Mesendoderm (in vitro differentiated cells): ENCODE data around the gene SHANK1.

Experiments
- DNase-seq: peaks from one replicate; pipeline ENCODE4 v3.0.0; 2013
- H2AK5ac ChIP-seq: 2 replicates; pipeline ENCODE4 v1.6.1; 2013; ENCODE audit warnings: low read length, inconsistent platforms
- H2BK120ac ChIP-seq: 2 replicates; pipeline ENCODE4 v1.6.1; 2013; ENCODE audit warnings: low read depth, mild to moderate bottlenecking, low read length, moderate library complexity, mixed read lengths
- H2BK15ac ChIP-seq: replicated peaks from 2 replicates; pipeline ENCODE4 v1.6.1; 2013; ENCODE audit warnings: low read depth, mild to moderate bottlenecking, moderate library complexity
- H2BK5ac ChIP-seq: 2 replicates; pipeline ENCODE4 v1.6.1; 2013; ENCODE audit warnings: low read length, inconsistent platforms
- H3K18ac ChIP-seq: 2 replicates; pipeline ENCODE4 v1.6.1; 2013; ENCODE audit warnings: mild to moderate bottlenecking, low read length, mixed read lengths
- H3K23ac ChIP-seq: one replicate; pipeline ENCODE4 v1.6.1; 2013; ENCODE audit warnings: low read length
- H3K27ac ChIP-seq: 2 replicates; pipeline ENCODE4 v1.5.1; 2013; ENCODE audit warnings: low read depth, mild to moderate bottlenecking, inconsistent platforms, low read length, moderate library complexity
- H3K27me3 ChIP-seq: 2 replicates; pipeline ENCODE4 v1.6.1; 2013; ENCODE audit warnings: low read length, control low read depth, mild to moderate bottlenecking, inconsistent platforms; ENCODE audit not compliant: insufficient read depth, poor library complexity
- H3K36me3 ChIP-seq: 2 replicates; pipeline ENCODE4 v1.6.1; 2013; ENCODE audit warnings: low read length, inconsistent platforms; ENCODE audit not compliant: control insufficient read depth, insufficient read depth
- H3K4ac ChIP-seq: one replicate; pipeline ENCODE4 v1.6.1; 2013; ENCODE audit warnings: low read depth, mild to moderate bottlenecking, low read length, moderate library complexity
- H3K4me1 ChIP-seq: 2 replicates; pipeline ENCODE4 v1.6.1; 2013; ENCODE audit warnings: low read depth, low read length, inconsistent platforms; ENCODE audit not compliant: control insufficient read depth
- H3K4me2 ChIP-seq: 2 replicates; pipeline ENCODE4 v1.6.1; 2013; ENCODE audit warnings: low read length
- H3K4me3 ChIP-seq: 2 replicates; pipeline ENCODE4 v1.5.1; 2013; ENCODE audit warnings: mild to moderate bottlenecking, low read length
- H3K56ac ChIP-seq: one replicate; pipeline ENCODE4 v1.6.1; 2013; ENCODE audit warnings: low read length
- H3K79me1 ChIP-seq: 2 replicates; pipeline ENCODE4 v1.6.1; 2013; ENCODE audit warnings: low read length, inconsistent platforms
- H3K79me2 ChIP-seq: 2 replicates; pipeline ENCODE4 v1.6.1; 2013; ENCODE audit warnings: mild to moderate bottlenecking, low read length; ENCODE audit not compliant: control insufficient read depth, insufficient read depth
- H3K9ac ChIP-seq: 2 replicates; pipeline ENCODE4 v1.6.1; 2013; ENCODE audit warnings: low read length, inconsistent platforms
- H4K5ac ChIP-seq: one replicate; pipeline ENCODE4 v1.6.1; 2013; ENCODE audit warnings: low read length
- H4K8ac ChIP-seq: one replicate; pipeline ENCODE4 v1.6.1; 2013; ENCODE audit warnings: low read depth, mild to moderate bottlenecking, control low read depth, low read length, moderate library complexity
- WGBS: extraction: QIAGEN DNeasy Blood & Tissue Kit; methylation state at CpG from one replicate; pipeline ENCODE4 v1.1.7; 2013; ENCODE audit warnings: low lambda C conversion rate, missing lambda C conversion rate; ENCODE audit not compliant: insufficient coverage; ENCODE audit errors: extremely low coverage; 5-methylcytosine and 5-hydroxymethylcytosine counted together

Gene SHANK1

DNA sequence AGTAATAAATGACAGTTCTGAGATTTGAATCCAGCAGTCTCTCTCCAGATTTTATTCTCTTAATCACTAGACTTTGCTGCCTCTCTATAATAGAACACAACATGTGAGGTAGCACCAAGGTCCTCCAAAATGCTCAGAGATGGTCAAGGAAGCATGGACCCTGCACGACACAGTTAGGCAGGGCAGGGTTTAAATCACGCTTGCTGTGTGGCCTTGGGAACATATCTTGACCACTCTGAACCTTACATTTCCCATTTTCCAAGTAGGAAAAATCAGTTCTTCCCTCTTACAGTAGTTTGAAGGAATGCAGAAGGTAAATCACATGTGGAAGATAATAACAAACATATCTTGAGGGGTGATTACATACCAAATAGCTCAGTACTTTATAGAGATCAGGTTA lies 86.2 kb downstream of the SHANK1 start:
- no peak overlapping the region for H3K56ac ChIP-seq
- H3K79me1 ChIP-seq, result no peaks in the 10 kb centered on the region
- no peak overlapping the region for H3K4ac ChIP-seq
- H3K4me3 ChIP-seq, result no peak overlapping the region
- no peak overlapping the region for H3K27ac ChIP-seq
- H4K8ac ChIP-seq, result no peak overlapping the region
- H2BK120ac ChIP-seq, result no peak overlapping the region
- no peak overlapping the region for H3K23ac ChIP-seq
- no peak overlapping the region for H2AK5ac ChIP-seq
- DNase-seq, result no peak
- H2BK15ac ChIP-seq, result no peak overlapping the region
- no peak overlapping the region for H4K5ac ChIP-seq
- no peak overlapping the region for H2BK5ac ChIP-seq
- no peak overlapping the region for H3K9ac ChIP-seq
- H3K4me1 ChIP-seq, result no peaks in the 10 kb centered on the region
- no peak overlapping the region for H3K18ac ChIP-seq
- H3K79me2 ChIP-seq, result no peaks in the 10 kb centered on the region
- no peak overlapping the region for H3K4me2 ChIP-seq
- no peaks in the 10 kb centered on the region for H3K36me3 ChIP-seq
- no peaks in the 10 kb centered on the region for H3K27me3 ChIP-seq
- WGBS, result no CpG with 5 or more reads among the region's 2 CpGs

DNA sequence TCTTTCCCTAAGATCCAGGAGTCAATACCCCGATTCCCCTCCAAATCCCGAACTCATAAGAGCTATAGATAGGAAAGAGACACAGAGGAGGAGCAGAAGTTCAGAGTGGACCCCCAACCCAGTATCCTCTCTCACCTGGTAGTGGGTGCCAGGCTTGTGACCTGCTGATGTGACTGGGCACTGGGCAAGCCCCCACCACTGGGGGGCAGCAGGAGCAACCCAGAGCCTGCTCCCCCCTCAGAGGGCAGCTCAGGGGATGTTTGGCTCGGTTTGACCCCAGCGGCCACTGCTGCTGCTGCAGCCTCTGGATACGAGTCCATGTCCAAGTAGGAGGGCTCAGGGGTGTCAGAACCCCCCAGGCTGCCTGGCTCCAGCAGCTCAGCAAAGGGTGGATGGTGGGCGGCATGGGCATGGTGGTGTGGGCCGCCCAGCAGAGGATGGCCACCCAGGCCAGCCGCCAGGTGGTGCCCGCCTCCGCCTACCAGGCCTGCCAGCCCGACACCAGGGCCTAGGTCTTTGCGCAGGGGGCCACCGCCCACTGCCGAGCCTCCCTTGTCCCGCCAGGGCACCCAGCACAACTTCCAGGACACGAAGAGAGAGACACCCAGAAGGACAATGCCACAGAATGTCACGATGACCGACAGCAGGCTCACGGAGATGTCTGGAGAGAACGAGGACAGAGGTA lies 87.3 kb downstream of the SHANK1 start:
- H3K9ac ChIP-seq, result no peak overlapping the region
- H2BK5ac ChIP-seq, result no peak overlapping the region
- no peak overlapping the region for H4K5ac ChIP-seq
- no peak overlapping the region for H2BK120ac ChIP-seq
- no peak overlapping the region for H3K23ac ChIP-seq
- H3K27ac ChIP-seq, result no peak overlapping the region
- no peak overlapping the region for H4K8ac ChIP-seq
- no peak for DNase-seq
- no peak overlapping the region for H3K4me2 ChIP-seq
- no peaks in the 10 kb centered on the region for H3K79me1 ChIP-seq
- no peaks in the 10 kb centered on the region for H3K36me3 ChIP-seq
- H2BK15ac ChIP-seq, result no peak overlapping the region
- H3K4me3 ChIP-seq, result no peak overlapping the region
- H3K79me2 ChIP-seq, result no peaks in the 10 kb centered on the region
- H3K27me3 ChIP-seq, result no peaks in the 10 kb centered on the region
- WGBS, result no CpG with 5 or more reads among the region's 20 CpGs
- no peak overlapping the region for H2AK5ac ChIP-seq
- H3K4ac ChIP-seq, result no peak overlapping the region
- no peak overlapping the region for H3K56ac ChIP-seq
- no peaks in the 10 kb centered on the region for H3K4me1 ChIP-seq
- no peak overlapping the region for H3K18ac ChIP-seq

DNA sequence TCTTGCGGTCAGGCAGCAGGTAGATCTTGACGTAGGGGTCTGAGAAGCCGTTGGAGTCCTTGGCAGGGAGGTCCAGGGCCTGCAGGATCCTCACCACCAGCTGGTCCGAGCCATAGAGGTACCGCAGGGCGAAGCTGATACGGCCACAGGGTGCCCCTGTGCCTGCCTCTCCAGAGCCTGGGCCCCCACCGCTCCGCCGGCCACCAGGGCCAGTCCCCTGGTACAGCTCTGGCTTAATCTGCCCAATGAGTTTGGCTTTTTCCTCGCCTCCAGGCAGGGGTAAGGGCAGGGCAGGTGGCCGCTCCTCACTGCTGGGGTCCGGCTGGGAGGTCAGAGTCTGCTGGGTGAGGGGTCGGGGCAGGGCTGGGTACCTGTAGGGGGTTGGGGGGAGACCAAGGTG lies 89.8 kb downstream of the SHANK1 start:
- H3K79me2 ChIP-seq, result no peaks in the 10 kb centered on the region
- no peak overlapping the region for H4K8ac ChIP-seq
- H3K9ac ChIP-seq, result no peak overlapping the region
- no peaks in the 10 kb centered on the region for H3K79me1 ChIP-seq
- H3K27ac ChIP-seq, result no peak overlapping the region
- no CpG with 5 or more reads among the region's 14 CpGs for WGBS
- H3K4me1 ChIP-seq, result no peaks in the 10 kb centered on the region
- H2BK120ac ChIP-seq, result no peak overlapping the region
- no peaks in the 10 kb centered on the region for H3K36me3 ChIP-seq
- H3K56ac ChIP-seq, result no peak overlapping the region
- no peaks in the 10 kb centered on the region for H3K27me3 ChIP-seq
- no peak for DNase-seq
- H3K18ac ChIP-seq, result no peak overlapping the region
- H2BK5ac ChIP-seq, result no peak overlapping the region
- no peak overlapping the region for H2AK5ac ChIP-seq
- H3K4ac ChIP-seq, result no peak overlapping the region
- no peak overlapping the region for H3K4me2 ChIP-seq
- H3K23ac ChIP-seq, result no peak overlapping the region
- H4K5ac ChIP-seq, result no peak overlapping the region
- no peak overlapping the region for H2BK15ac ChIP-seq
- no peak overlapping the region for H3K4me3 ChIP-seq

DNA sequence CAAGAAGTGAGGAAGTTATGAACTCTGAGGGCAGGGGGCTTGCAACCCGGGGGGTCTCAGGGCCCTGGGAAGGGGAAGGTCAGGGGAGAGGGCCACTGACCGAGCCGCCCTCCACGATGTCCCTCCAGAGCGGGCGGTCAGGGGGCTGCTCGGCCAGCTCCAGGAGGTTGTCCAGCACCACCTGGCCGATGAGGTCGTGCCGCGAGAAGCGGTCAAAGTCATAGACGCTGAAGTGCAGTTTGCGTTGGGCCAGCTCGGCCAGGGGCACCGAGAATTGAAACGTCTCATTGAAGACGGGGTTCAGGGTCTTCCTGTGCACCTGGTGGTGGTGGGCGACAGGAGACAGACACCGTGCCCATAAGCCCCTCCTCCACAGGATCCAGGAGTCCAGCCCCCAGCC lies 90.4 kb downstream of the SHANK1 start:
- H3K4me2 ChIP-seq, result no peak overlapping the region
- no peak overlapping the region for H3K18ac ChIP-seq
- H3K56ac ChIP-seq, result no peak overlapping the region
- no peak overlapping the region for H3K23ac ChIP-seq
- no peak overlapping the region for H2BK120ac ChIP-seq
- no peak for DNase-seq
- no peak overlapping the region for H3K27ac ChIP-seq
- no peak overlapping the region for H4K8ac ChIP-seq
- H3K79me1 ChIP-seq, result no peaks in the 10 kb centered on the region
- no peak overlapping the region for H3K4me3 ChIP-seq
- H3K4me1 ChIP-seq, result no peaks in the 10 kb centered on the region
- H2AK5ac ChIP-seq, result no peak overlapping the region
- no peaks in the 10 kb centered on the region for H3K36me3 ChIP-seq
- H4K5ac ChIP-seq, result no peak overlapping the region
- H3K79me2 ChIP-seq, result no peaks in the 10 kb centered on the region
- H2BK5ac ChIP-seq, result no peak overlapping the region
- H3K9ac ChIP-seq, result no peak overlapping the region
- no peak overlapping the region for H2BK15ac ChIP-seq
- no peak overlapping the region for H3K4ac ChIP-seq
- whole genome bisulfite sequencing, result no CpG with 5 or more reads among the region's 20 CpGs
- no peaks in the 10 kb centered on the region for H3K27me3 ChIP-seq

DNA sequence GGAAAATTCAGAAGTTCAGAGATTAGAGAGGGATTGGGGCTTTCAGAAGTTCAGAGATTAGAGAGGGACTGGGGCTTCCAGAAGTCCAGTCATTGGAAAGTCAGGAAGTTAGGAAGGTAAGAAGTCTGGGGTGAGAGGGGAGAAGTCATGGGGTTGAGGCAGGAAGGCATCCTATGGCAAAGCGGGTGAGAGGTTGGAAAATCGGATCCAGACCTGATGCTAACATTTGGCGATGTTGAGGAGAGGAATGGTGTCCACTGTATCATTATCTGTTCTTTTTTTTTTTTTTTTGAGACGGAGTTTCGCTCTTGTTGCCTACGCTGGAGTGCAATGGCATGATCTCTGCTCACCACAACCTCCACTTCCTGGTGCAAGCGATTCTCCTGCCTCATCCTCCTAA lies 91.1 kb downstream of the SHANK1 start:
- no peak overlapping the region for H3K18ac ChIP-seq
- no peaks in the 10 kb centered on the region for H3K36me3 ChIP-seq
- H2AK5ac ChIP-seq, result no peak overlapping the region
- H2BK15ac ChIP-seq, result no peak overlapping the region
- DNase-seq, result no peak
- no peak overlapping the region for H3K27ac ChIP-seq
- H3K4me3 ChIP-seq, result no peak overlapping the region
- no peaks in the 10 kb centered on the region for H3K79me1 ChIP-seq
- no peak overlapping the region for H3K23ac ChIP-seq
- no peaks in the 10 kb centered on the region for H3K27me3 ChIP-seq
- H3K79me2 ChIP-seq, result no peaks in the 10 kb centered on the region
- no peak overlapping the region for H2BK120ac ChIP-seq
- no CpG with 5 or more reads among the region's 7 CpGs for WGBS
- no peak overlapping the region for H3K4ac ChIP-seq
- no peak overlapping the region for H4K8ac ChIP-seq
- no peak overlapping the region for H3K9ac ChIP-seq
- no peak overlapping the region for H2BK5ac ChIP-seq
- H4K5ac ChIP-seq, result no peak overlapping the region
- no peak overlapping the region for H3K4me2 ChIP-seq
- no peaks in the 10 kb centered on the region for H3K4me1 ChIP-seq
- H3K56ac ChIP-seq, result no peak overlapping the region

DNA sequence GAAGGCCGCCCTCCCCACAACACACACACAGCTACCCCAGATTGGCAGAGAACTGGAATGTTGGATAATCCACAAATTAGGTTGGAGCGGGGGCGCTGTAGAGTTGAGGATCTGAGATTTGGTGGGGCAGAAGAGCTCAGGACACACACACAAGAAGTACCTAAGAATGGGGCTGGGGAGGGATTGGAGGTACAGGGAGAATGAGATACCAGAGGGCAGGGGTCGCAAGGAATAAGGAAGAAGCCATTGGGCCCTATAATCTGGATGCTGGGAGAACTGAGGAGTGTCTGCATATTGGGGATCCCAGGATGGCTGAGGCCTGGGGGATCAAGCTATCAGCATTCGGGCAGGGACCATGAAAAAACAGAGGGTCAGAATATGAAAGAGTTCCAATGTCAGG lies 91.5 kb downstream of the SHANK1 start:
- Histone ChIP-seq H3K4ac (no peak overlapping the region), H3K79me1 (no peaks in the 10 kb centered on the region), H3K4me1 (no peaks in the 10 kb centered on the region), H4K8ac (no peak overlapping the region), H2AK5ac (no peak overlapping the region), H4K5ac (no peak overlapping the region), H3K27me3 (no peaks in the 10 kb centered on the region), H3K27ac (no peak overlapping the region), H2BK120ac (no peak overlapping the region), H2BK15ac (no peak overlapping the region), H3K79me2 (no peaks in the 10 kb centered on the region), H3K36me3 (no peaks in the 10 kb centered on the region), H3K18ac (no peak overlapping the region), H2BK5ac (no peak overlapping the region), H3K9ac (no peak overlapping the region), H3K4me3 (no peak overlapping the region), H3K23ac (no peak overlapping the region), H3K4me2 (no peak overlapping the region), H3K56ac (no peak overlapping the region)
- DNase-seq, result no peak
- WGBS, result no CpG with 5 or more reads among the region's 5 CpGs
